ENCODE measurements around the gene NFATC3. TPM values are rescaled to one million over a fixed set of nuclear protein-coding genes. Genes with fewer than 3 reads are reported as not detected.
A peak's percentile ranks its signal among the peaks of the same experiment; 100 is the strongest.
"Not testable (repeated sequence)": the region's sequence is repeated elsewhere in the genome, so short reads cannot be mapped to it uniquely, and the experiment has no call there.

Gene NFATC3
- total RNA-seq, 2 experiments from 2014 or later = 68.4 to 81.2 TPM

- ATAC-seq (peak; percentile 41), DNase-seq (no peak)
- intact Hi-C loops (cut with DNase I, micrococcal nuclease) = loop anchor here (2.0 to 5.0 kb wide), 2 partner anchors 23 to 89 kb away; no protein-coding TSS in a partner anchor
- Mint-ChIP-seq H3K27me3 (no peaks in the 10 kb centered on the region), H3K27ac (peak overlapping the region; percentile 21), H3K36me3 (ENCODE audit: low read depth) (peaks cover 14% of the 10 kb centered on the region), H3K4me1 (peaks cover 88% of the 10 kb centered on the region), H3K4me3 (no peak overlapping the region), H3K9me3 (ENCODE audit: low read depth) (no peaks in the 10 kb centered on the region)
- ChIA-PET CTCF (interaction anchor here (0.9 to 5.6 kb wide), 5 partner anchors 10 to 34 kb away, joined by 3 to 56 read pairs (median 10); no protein-coding TSS in a partner anchor), POLR2A (interaction anchor here (0.7 kb wide), 1 partner anchor 24 kb away, joined by 3 read pairs; no protein-coding TSS in a partner anchor)
Measured at GRCh38 chr16:68117884-68118283, 32.7 kb downstream of the NFATC3 start.

DNA sequence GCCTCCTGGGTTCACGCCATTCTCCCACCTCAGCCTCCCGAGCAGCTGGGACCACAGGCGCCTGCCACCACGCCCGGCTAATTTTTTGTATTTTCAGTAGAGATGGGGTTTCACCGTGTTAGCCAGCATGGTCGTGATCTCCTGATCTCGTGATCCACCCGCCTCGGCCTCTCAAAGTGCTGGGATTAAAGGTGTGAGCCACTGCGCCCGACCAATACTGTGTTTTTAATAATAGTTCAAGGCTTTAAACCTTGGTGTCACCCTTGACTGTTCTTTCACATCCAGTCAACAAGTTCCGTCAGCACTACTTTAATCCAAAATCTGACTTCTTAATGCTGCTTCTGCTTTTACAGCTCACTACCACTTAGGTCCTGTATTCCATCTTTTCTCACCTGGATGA lies 33.8 kb downstream of the NFATC3 start:
- Mint-ChIP-seq H3K4me1 (peaks cover 78% of the 10 kb centered on the region), H3K36me3 (ENCODE audit: low read depth) (peaks cover 13% of the 10 kb centered on the region)
- H3K4me3 Mint-ChIP-seq; H3K27me3 Mint-ChIP-seq; DNase-seq; ATAC-seq; H3K27ac Mint-ChIP-seq; POLR2A ChIA-PET; H3K9me3 Mint-ChIP-seq (ENCODE audit: low read depth): not testable (repeated sequence)
- CTCF ChIA-PET = interaction anchor here (0.8 to 5.6 kb wide), 7 partner anchors 10 to 81 kb away, joined by 3 to 56 read pairs (median 3); no protein-coding TSS in a partner anchor
- intact Hi-C loops (cut with DNase I, micrococcal nuclease) = loop anchor here in 1 of 2 experiments (5.0 kb wide), 1 partner anchor 88 kb away; no protein-coding TSS in a partner anchor

DNA sequence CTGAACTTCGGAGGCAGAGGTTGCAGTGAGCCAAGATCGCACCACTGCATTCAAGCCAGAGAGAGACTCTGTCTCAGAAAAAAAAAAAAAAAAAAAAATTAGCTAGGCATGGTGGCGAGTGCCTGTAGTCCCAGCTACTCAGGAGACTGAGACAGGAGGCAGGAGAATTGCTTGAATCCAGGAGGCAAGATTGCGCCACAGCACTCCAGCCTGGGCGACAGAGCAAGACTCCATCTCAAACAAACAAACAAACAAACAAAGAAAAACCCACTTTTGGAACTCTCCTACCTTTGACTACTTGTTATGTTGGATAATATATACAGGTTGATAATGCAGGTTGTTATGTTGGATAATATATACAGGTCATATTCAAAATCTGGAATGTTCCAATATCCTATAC lies 35.3 kb downstream of the NFATC3 start:
- DNase-seq; ATAC-seq; intact Hi-C loops (cut with DNase I, micrococcal nuclease); POLR2A ChIA-PET; H3K4me3 Mint-ChIP-seq; H3K27me3 Mint-ChIP-seq; H3K9me3 Mint-ChIP-seq (ENCODE audit: low read depth): not testable (repeated sequence)
- CTCF ChIA-PET = interaction anchor here (0.6 to 5.6 kb wide), 5 partner anchors 10 to 122 kb away, joined by 3 to 56 read pairs (median 3); no protein-coding TSS in a partner anchor
- H3K27ac Mint-ChIP-seq = peak overlapping the region; percentile 42
- H3K4me1 Mint-ChIP-seq = peaks cover 66% of the 10 kb centered on the region
- peaks cover 14% of the 10 kb centered on the region for H3K36me3 Mint-ChIP-seq (ENCODE audit: low read depth)

DNA sequence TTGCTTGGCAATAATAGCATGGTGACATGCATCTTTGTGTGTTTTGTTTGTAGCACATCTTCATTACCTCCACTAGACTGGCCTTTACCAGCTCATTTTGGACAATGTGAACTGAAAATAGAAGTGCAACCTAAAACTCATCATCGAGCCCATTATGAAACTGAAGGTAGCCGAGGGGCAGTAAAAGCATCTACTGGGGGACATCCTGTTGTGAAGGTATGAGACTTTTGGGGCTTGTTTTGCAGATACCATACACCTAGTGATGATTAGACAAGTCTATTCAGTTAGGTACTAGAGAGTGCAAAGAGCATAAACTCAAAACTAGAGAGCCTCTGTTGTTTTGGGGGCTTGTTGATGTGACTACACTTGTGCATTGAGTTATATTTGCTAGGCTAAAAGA lies 41.2 kb downstream of the NFATC3 start:
- Mint-ChIP-seq H3K27ac (no peak overlapping the region), H3K27me3 (no peaks in the 10 kb centered on the region), H3K4me3 (no peak overlapping the region), H3K4me1 (peaks cover 52% of the 10 kb centered on the region), H3K36me3 (ENCODE audit: low read depth) (peaks cover 30% of the 10 kb centered on the region), H3K9me3 (ENCODE audit: low read depth) (no peaks in the 10 kb centered on the region)
- DNase-seq = no peak
- peak; percentile 30 for ATAC-seq
- ChIA-PET POLR2A (no interaction called here), CTCF (no interaction called here)
- intact Hi-C loops (cut with DNase I, micrococcal nuclease) = no loop called here

- Mint-ChIP-seq H3K4me3 (no peak overlapping the region), H3K4me1 (peaks cover 57% of the 10 kb centered on the region), H3K9me3 (ENCODE audit: low read depth) (no peaks in the 10 kb centered on the region), H3K27me3 (no peaks in the 10 kb centered on the region), H3K27ac (peak overlapping the region; percentile 13), H3K36me3 (ENCODE audit: low read depth) (peaks cover 26% of the 10 kb centered on the region)
- no peak for DNase-seq
- POLR2A ChIA-PET = interaction anchor here (0.6 kb wide), 1 partner anchor 9 kb away, joined by 4 read pairs; no protein-coding TSS in a partner anchor
- intact Hi-C loops (cut with DNase I, micrococcal nuclease) = no loop called here
- CTCF ChIA-PET = interaction anchor here (0.6 to 1.2 kb wide), 6 partner anchors 9 to 134 kb away, joined by 3 to 5 read pairs (median 3); no protein-coding TSS in a partner anchor
- no peak for ATAC-seq
Measured at GRCh38 chr16:68128577-68129305, 43.6 kb downstream of the NFATC3 start.

GRCh38 chr16:68130520-68130919 lies 45.4 kb downstream of the NFATC3 start:
- no peaks in the 10 kb centered on the region for H3K27me3 Mint-ChIP-seq
- ChIA-PET CTCF (interaction anchor here (0.8 to 1.2 kb wide), 2 partner anchors 10 to 13 kb away, joined by 3 to 10 read pairs; no protein-coding TSS in a partner anchor), POLR2A (interaction anchor here (0.6 kb wide), 1 partner anchor 9 kb away, joined by 4 read pairs; no protein-coding TSS in a partner anchor)
- H3K4me3 Mint-ChIP-seq = no peak overlapping the region
- DNase-seq (no peak), ATAC-seq (no peak)
- intact Hi-C loops (cut with DNase I, micrococcal nuclease) = loop anchor here in 1 of 2 experiments (5.0 kb wide), 1 partner anchor 38 kb away; no protein-coding TSS in a partner anchor
- peak overlapping the region; percentile 67 for H3K27ac Mint-ChIP-seq
- H3K9me3 Mint-ChIP-seq (ENCODE audit: low read depth) = no peaks in the 10 kb centered on the region
- H3K36me3 Mint-ChIP-seq (ENCODE audit: low read depth) = peaks cover 28% of the 10 kb centered on the region
- H3K4me1 Mint-ChIP-seq = peaks cover 54% of the 10 kb centered on the region

DNA sequence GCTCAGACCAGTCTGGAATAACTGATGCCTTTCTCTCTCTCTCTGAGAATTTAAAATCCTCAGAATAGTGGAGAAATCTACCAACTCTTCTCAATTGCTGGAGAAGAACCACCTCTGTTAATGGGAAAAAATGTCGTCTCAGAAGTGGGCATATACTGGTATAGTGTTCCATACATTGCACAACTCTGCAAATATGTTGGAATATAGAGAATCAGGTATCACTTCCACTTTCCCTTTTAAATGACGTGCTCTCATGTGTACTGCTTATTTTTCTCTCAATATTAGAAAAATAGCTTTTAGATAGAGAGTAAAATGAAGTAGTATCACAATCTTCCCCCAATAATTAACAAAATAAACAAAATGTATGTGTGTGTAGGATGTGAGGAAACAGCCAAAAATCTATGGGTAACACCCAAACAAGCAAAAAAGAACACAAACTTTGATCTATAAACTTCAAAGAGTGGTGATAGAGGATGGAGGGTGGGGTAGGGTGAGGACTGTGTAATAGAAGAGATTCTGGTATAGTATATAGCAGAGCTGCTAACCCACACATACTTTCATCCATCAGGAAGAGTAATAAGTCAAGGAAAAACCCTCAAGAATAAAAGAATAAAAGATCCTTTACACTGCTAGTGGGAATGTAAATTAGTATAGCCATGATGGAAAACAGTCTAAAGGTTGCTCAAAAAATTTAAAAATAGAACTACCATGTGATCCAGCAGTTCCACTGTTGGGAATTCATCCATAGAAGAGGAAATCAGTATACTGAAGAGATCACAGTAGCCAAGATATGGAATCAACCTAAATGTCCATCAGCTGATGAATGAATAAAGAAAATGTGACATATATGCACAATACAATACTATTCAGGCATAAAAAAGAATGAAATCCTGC lies 46.9 kb downstream of the NFATC3 start:
- DNase-seq (no peak), ATAC-seq (peak; percentile 47)
- Mint-ChIP-seq H3K9me3 (ENCODE audit: low read depth) (no peaks in the 10 kb centered on the region), H3K36me3 (ENCODE audit: low read depth) (peaks cover 23% of the 10 kb centered on the region), H3K27ac (peak overlapping the region; percentile 66), H3K4me1 (peaks cover 49% of the 10 kb centered on the region), H3K4me3 (peak overlapping the region; percentile 1), H3K27me3 (no peaks in the 10 kb centered on the region)
- intact Hi-C loops (cut with DNase I, micrococcal nuclease) = loop anchor here in 1 of 2 experiments (5.0 kb wide), 1 partner anchor 40 kb away; no protein-coding TSS in a partner anchor
- ChIA-PET CTCF (interaction anchor here (0.8 to 1.7 kb wide), 4 partner anchors 34 to 97 kb away, joined by 3 to 4 read pairs (median 4); no protein-coding TSS in a partner anchor), POLR2A (no interaction called here)

- intact Hi-C loops (cut with DNase I, micrococcal nuclease) = loop anchor here in 1 of 2 experiments (5.0 kb wide), 1 partner anchor 41 kb away; no protein-coding TSS in a partner anchor
- H3K27ac Mint-ChIP-seq; H3K4me3 Mint-ChIP-seq; ATAC-seq; H3K27me3 Mint-ChIP-seq; DNase-seq; POLR2A ChIA-PET; H3K9me3 Mint-ChIP-seq (ENCODE audit: low read depth): not testable (repeated sequence)
- CTCF ChIA-PET = interaction anchor here (0.6 to 1.7 kb wide), 7 partner anchors 35 to 555 kb away, joined by 3 to 4 read pairs (median 3); no protein-coding TSS in a partner anchor
- H3K36me3 Mint-ChIP-seq (ENCODE audit: low read depth) = peaks cover 19% of the 10 kb centered on the region
- H3K4me1 Mint-ChIP-seq = peaks cover 41% of the 10 kb centered on the region
Measured at GRCh38 chr16:68133000-68133399, 47.8 kb downstream of the NFATC3 start.

GRCh38 chr16:68134644-68135043 lies 49.5 kb downstream of the NFATC3 start:
- Mint-ChIP-seq H3K4me1 (peaks cover 38% of the 10 kb centered on the region), H3K9me3 (ENCODE audit: low read depth) (no peaks in the 10 kb centered on the region), H3K27me3 (no peaks in the 10 kb centered on the region), H3K4me3 (no peak overlapping the region), H3K36me3 (ENCODE audit: low read depth) (peaks cover 20% of the 10 kb centered on the region), H3K27ac (no peak overlapping the region)
- POLR2A ChIA-PET = no interaction called here
- ATAC-seq = no peak
- no peak for DNase-seq
- CTCF ChIA-PET = no interaction called here
- intact Hi-C loops (cut with DNase I, micrococcal nuclease) = loop anchor here in 1 of 2 experiments (5.0 kb wide), 1 partner anchor 42 kb away; no protein-coding TSS in a partner anchor

- Mint-ChIP-seq H3K4me1 (peaks cover 29% of the 10 kb centered on the region), H3K4me3 (no peak overlapping the region), H3K27me3 (no peaks in the 10 kb centered on the region), H3K36me3 (ENCODE audit: low read depth) (peaks cover 23% of the 10 kb centered on the region), H3K27ac (no peak overlapping the region), H3K9me3 (ENCODE audit: low read depth) (no peaks in the 10 kb centered on the region)
- intact Hi-C loops (cut with DNase I, micrococcal nuclease) = no loop called here
- ATAC-seq (peak; percentile 53), DNase-seq (no peak)
- ChIA-PET POLR2A (no interaction called here), CTCF (interaction anchor here (0.6 to 2.4 kb wide), 3 partner anchors 9 to 123 kb away, joined by 3 to 10 read pairs (median 5); no protein-coding TSS in a partner anchor)
Measured at GRCh38 chr16:68136515-68136914, 51.3 kb downstream of the NFATC3 start.

Data from activated CD4-positive, alpha-beta T cell treated with anti-CD3 and anti-CD28 coated beads for 36 hours (primary cell).